GM23338 (cell line): ENCODE results near the gene PXT1.
"Not testable (repeated sequence)": the region's sequence is repeated elsewhere in the genome, so short reads cannot be mapped to it uniquely, and the experiment has no call there.

Experiments used
- POLR2AphosphoS5 ChIP-seq: IDR thresholded peaks from 2 replicates; pipeline ENCODE4 v1.6.1; 2016; ENCODE audit warnings: antibody characterized with exemption, low read depth
- ZNF114 ChIP-seq: fragments of 250-450 bp; sonication (Bioruptor Pico); IDR thresholded peaks from 2 replicates; pipeline ENCODE4 v1.5.0; 2020; ENCODE audit warnings: mild to moderate bottlenecking, moderate library complexity
- TF ChIP-seq, protein P1 (sequence below), 2 experiments: fragments of 200-600 bp in 1 of 2; sonication (generic) in 1 of 2; conservative IDR thresholded peaks; 2 replicates each; pipeline versions ENCODE4 v1.5.1 to v1.6.1; 2016 to 2017; ENCODE audit warnings: antibody characterized with exemption in 2 of 2, low read depth in 2 of 2, mild to moderate bottlenecking in 2 of 2, moderate library complexity in 1 of 2
- TF ChIP-seq, protein P2 (sequence below): IDR thresholded peaks from one replicate; pipeline ENCODE4 v1.6.1; 2018; ENCODE audit warnings: antibody characterized with exemption; ENCODE audit not compliant: unreplicated experiment

DNA sequence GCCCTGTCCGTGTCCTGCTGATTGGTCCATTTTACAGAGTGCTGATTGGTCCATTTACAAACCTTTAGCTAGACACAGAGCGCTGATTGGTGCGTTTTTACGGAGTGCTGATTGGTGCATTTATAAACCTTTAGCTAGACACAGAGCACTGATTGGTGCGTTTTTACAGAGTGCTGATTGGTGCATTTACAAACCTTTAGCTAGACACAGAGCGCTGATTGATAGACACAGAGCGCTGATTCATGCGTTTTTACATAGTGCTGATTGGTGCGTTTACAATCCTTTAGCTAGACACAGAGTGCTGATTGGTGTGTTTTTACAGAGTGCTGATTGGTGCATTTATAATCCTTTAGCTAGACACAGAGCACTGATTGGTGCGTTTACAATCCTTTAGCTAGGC lies 6.5 kb upstream of the PXT1 start:
- TF ChIP-seq, protein P1, sequence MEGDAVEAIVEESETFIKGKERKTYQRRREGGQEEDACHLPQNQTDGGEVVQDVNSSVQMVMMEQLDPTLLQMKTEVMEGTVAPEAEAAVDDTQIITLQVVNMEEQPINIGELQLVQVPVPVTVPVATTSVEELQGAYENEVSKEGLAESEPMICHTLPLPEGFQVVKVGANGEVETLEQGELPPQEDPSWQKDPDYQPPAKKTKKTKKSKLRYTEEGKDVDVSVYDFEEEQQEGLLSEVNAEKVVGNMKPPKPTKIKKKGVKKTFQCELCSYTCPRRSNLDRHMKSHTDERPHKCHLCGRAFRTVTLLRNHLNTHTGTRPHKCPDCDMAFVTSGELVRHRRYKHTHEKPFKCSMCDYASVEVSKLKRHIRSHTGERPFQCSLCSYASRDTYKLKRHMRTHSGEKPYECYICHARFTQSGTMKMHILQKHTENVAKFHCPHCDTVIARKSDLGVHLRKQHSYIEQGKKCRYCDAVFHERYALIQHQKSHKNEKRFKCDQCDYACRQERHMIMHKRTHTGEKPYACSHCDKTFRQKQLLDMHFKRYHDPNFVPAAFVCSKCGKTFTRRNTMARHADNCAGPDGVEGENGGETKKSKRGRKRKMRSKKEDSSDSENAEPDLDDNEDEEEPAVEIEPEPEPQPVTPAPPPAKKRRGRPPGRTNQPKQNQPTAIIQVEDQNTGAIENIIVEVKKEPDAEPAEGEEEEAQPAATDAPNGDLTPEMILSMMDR (conservative IDR thresholded peaks at IDR 0.05; ENCODE audit: low read depth in 2 of 2): not testable (repeated sequence)
- not testable (repeated sequence) for TF ChIP-seq ZNF114 (CRISPR knock-in tag); POLR2AphosphoS5
- TF ChIP-seq, protein P2, sequence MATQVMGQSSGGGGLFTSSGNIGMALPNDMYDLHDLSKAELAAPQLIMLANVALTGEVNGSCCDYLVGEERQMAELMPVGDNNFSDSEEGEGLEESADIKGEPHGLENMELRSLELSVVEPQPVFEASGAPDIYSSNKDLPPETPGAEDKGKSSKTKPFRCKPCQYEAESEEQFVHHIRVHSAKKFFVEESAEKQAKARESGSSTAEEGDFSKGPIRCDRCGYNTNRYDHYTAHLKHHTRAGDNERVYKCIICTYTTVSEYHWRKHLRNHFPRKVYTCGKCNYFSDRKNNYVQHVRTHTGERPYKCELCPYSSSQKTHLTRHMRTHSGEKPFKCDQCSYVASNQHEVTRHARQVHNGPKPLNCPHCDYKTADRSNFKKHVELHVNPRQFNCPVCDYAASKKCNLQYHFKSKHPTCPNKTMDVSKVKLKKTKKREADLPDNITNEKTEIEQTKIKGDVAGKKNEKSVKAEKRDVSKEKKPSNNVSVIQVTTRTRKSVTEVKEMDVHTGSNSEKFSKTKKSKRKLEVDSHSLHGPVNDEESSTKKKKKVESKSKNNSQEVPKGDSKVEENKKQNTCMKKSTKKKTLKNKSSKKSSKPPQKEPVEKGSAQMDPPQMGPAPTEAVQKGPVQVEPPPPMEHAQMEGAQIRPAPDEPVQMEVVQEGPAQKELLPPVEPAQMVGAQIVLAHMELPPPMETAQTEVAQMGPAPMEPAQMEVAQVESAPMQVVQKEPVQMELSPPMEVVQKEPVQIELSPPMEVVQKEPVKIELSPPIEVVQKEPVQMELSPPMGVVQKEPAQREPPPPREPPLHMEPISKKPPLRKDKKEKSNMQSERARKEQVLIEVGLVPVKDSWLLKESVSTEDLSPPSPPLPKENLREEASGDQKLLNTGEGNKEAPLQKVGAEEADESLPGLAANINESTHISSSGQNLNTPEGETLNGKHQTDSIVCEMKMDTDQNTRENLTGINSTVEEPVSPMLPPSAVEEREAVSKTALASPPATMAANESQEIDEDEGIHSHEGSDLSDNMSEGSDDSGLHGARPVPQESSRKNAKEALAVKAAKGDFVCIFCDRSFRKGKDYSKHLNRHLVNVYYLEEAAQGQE: not testable (repeated sequence)
